Stimulated activated CD4-positive, alpha-beta T cell treated with anti-CD3 and anti-CD28 coated beads, Interleukin-4, amount 100 ng/mL, for 4 hours (primary cell): ENCODE results near the gene WDFY2.
"Not testable (repeated sequence)": the region's sequence is repeated elsewhere in the genome, so short reads cannot be mapped to it uniquely, and the experiment has no call there.

ENCODE experiments used
- DNase-seq, 2 experiments: peaks; one replicate each; pipeline ENCODE4 v3.0.0-alpha.2; 2020

Gene WDFY2

GRCh38 chr13:51632591-51633362 lies 48.5 kb downstream of the WDFY2 start:
- no peak for DNase-seq

- no peak for DNase-seq
Observed at GRCh38 chr13:51635137-51635878, 51.0 kb downstream of the WDFY2 start.

- DNase-seq, result no peak
Observed at GRCh38 chr13:51636349-51636890, 52.2 kb downstream of the WDFY2 start.

- no peak for DNase-seq
Observed at GRCh38 chr13:51637852-51638215, 53.6 kb downstream of the WDFY2 start.

- DNase-seq, result no peak
Observed at GRCh38 chr13:51638216-51638871, 54.1 kb downstream of the WDFY2 start.

- DNase-seq, result no peak
Observed at GRCh38 chr13:51639171-51639570, 54.9 kb downstream of the WDFY2 start.

- DNase-seq, result not testable (repeated sequence)
Observed at GRCh38 chr13:51640696-51641095, 56.4 kb downstream of the WDFY2 start.

- DNase-seq, result no peak
Observed at GRCh38 chr13:51643105-51643881, 59.0 kb downstream of the WDFY2 start.

GRCh38 chr13:51643882-51644281 lies 59.6 kb downstream of the WDFY2 start:
- DNase-seq, result no peak

GRCh38 chr13:51644654-51645053 lies 60.4 kb downstream of the WDFY2 start:
- DNase-seq, result no peak

- DNase-seq, result no peak
Observed at GRCh38 chr13:51645154-51645650, 60.9 kb downstream of the WDFY2 start.

- no peak for DNase-seq
Observed at GRCh38 chr13:51645761-51646670, 61.8 kb downstream of the WDFY2 start.

- no peak for DNase-seq
Observed at GRCh38 chr13:51647067-51647466, 62.8 kb downstream of the WDFY2 start.

- DNase-seq, result not testable (repeated sequence)
Observed at GRCh38 chr13:51652193-51652592, 67.9 kb downstream of the WDFY2 start.

GRCh38 chr13:51659276-51660127 lies 75.2 kb downstream of the WDFY2 start:
- no peak for DNase-seq

- DNase-seq, result no peak
Observed at GRCh38 chr13:51660813-51661212, 76.6 kb downstream of the WDFY2 start.

GRCh38 chr13:51663973-51664957 lies 80.0 kb downstream of the WDFY2 start:
- no peak for DNase-seq

GRCh38 chr13:51665456-51665855 lies 81.2 kb downstream of the WDFY2 start:
- no peak for DNase-seq

GRCh38 chr13:51666374-51666773 lies 82.1 kb downstream of the WDFY2 start:
- no peak for DNase-seq
